Upper lobe of right lung (tissue), 1 donor: ENCODE data around the gene RGPD6. TPM values are rescaled to one million over a fixed set of nuclear protein-coding genes. Genes with fewer than 3 reads are reported as not detected.
"Not testable (repeated sequence)": the region's sequence is repeated elsewhere in the genome, so short reads cannot be mapped to it uniquely, and the experiment has no call there.

ENCODE experiments used
- ATAC-seq: fragments of 200-7000 bp; cut with Tn5 transposase; one replicate; pipeline ENCODE4 v1.9.1; 2020; ENCODE audit warnings: mild to moderate bottlenecking, moderate library complexity
- DNase-seq: peaks from one replicate; pipeline ENCODE4 v3.0.0-alpha.2; 2020
- H3K27ac ChIP-seq: fragments of 200-600 bp; one replicate; pipeline ENCODE4 v1.8.0; 2022
- H3K27me3 ChIP-seq: fragments of 200-600 bp; one replicate; pipeline ENCODE4 v1.8.0; 2022; ENCODE audit warnings: mild to moderate bottlenecking
- H3K36me3 ChIP-seq: fragments of 200-600 bp; one replicate; pipeline ENCODE4 v1.8.0; 2022
- H3K4me1 ChIP-seq: fragments of 200-600 bp; one replicate; pipeline ENCODE4 v1.8.0; 2022
- H3K4me3 ChIP-seq: fragments of 200-600 bp; one replicate; pipeline ENCODE4 v1.8.0; 2022; ENCODE audit warnings: mild to moderate bottlenecking
- H3K9me3 ChIP-seq: fragments of 200-600 bp; one replicate; pipeline ENCODE4 v1.8.0; 2022
- intact Hi-C: fragments of 100-400 bp; cut with DNase I; formaldehyde crosslinking; loops from one replicate; pipeline ENCODE4 v1.11.0; 2022
- long read RNA-seq: library from polyadenylated mRNA; unstranded; transcript quantifications from one replicate; pipeline ENCODE4 v2.0.0, GENCODE V29; 2021
- total RNA-seq: library from RNA; stranded (reverse); fragmentation: NEBNext Ultra II Directional; extraction: Animal tissue kit (Norgen Biotek cat#: 25700); gene quantifications from one replicate; pipeline ENCODE4 v1.2.1, GENCODE V29; 2021
- donor health status: DM: no; HTN: yes; CAD: no; lungs with severe emphysema.

Gene RGPD6
- 15.1 TPM for total RNA-seq
- long read RNA-seq, full-length matches to known transcripts, result 3 of 19 reads
- long read RNA-seq, partial matches to known transcripts, result 10 of 19 reads
- long read RNA-seq, other reads (novel, unspliced or antisense), result 6 of 19 reads

- H3K4me1 ChIP-seq, H3K9me3 ChIP-seq, H3K36me3 ChIP-seq, intact Hi-C loops, H3K27me3 ChIP-seq, DNase-seq, H3K4me3 ChIP-seq, H3K27ac ChIP-seq: not testable (repeated sequence)
- ATAC-seq, result peak; percentile 100
Measured at GRCh38 chr2:110576763-110577416, at the start of gene RGPD6. TSS of gene RGPD6 (minus strand) at chr2:110577222. CDS start at chr2:110577024, 198 bp downstream.

- H3K4me1 ChIP-seq, H3K36me3 ChIP-seq, H3K9me3 ChIP-seq, H3K4me3 ChIP-seq, H3K27ac ChIP-seq, intact Hi-C loops, H3K27me3 ChIP-seq, DNase-seq: not testable (repeated sequence)
- ATAC-seq, result peak; percentile 41
Measured at GRCh38 chr2:110619326-110619939, 42.4 kb upstream of the RGPD6 start.

- not testable (repeated sequence) for ATAC-seq
Measured at GRCh38 chr2:110613927-110614326, 36.9 kb upstream of the RGPD6 start.

GRCh38 chr2:110610613-110611250 is 33.7 kb upstream of the RGPD6 start:
- H3K27ac ChIP-seq, H3K9me3 ChIP-seq, H3K4me1 ChIP-seq, intact Hi-C loops, H3K36me3 ChIP-seq, H3K27me3 ChIP-seq, H3K4me3 ChIP-seq: not testable (repeated sequence)
- ATAC-seq (peak; percentile 76), DNase-seq (peak; percentile 57)

More at GRCh38 chr2:110613927-110614326, 36.9 kb upstream of the RGPD6 start:
- H3K36me3 ChIP-seq, H3K9me3 ChIP-seq, H3K4me1 ChIP-seq, H3K27ac ChIP-seq, intact Hi-C loops, H3K27me3 ChIP-seq, H3K4me3 ChIP-seq, DNase-seq: not testable (repeated sequence)

- H3K4me3 ChIP-seq, H3K9me3 ChIP-seq, H3K4me1 ChIP-seq, H3K27me3 ChIP-seq, DNase-seq, H3K27ac ChIP-seq, intact Hi-C loops, H3K36me3 ChIP-seq: not testable (repeated sequence)
- ATAC-seq, result peak; percentile 56
Measured at GRCh38 chr2:110609843-110610612, 33.0 kb upstream of the RGPD6 start.

- H3K9me3 ChIP-seq, ATAC-seq, H3K27me3 ChIP-seq, H3K27ac ChIP-seq, H3K4me1 ChIP-seq, H3K4me3 ChIP-seq, H3K36me3 ChIP-seq, DNase-seq, intact Hi-C loops: not testable (repeated sequence)
Measured at GRCh38 chr2:110608788-110609502, 31.9 kb upstream of the RGPD6 start.

GRCh38 chr2:110605057-110605456 is 28.0 kb upstream of the RGPD6 start:
- H3K27ac ChIP-seq, H3K36me3 ChIP-seq, H3K9me3 ChIP-seq, H3K4me1 ChIP-seq, H3K4me3 ChIP-seq, H3K27me3 ChIP-seq, DNase-seq, intact Hi-C loops: not testable (repeated sequence)
- ATAC-seq, result peak; percentile 21

GRCh38 chr2:110603917-110604591 is 27.0 kb upstream of the RGPD6 start:
- DNase-seq, intact Hi-C loops, H3K27me3 ChIP-seq, ATAC-seq, H3K4me1 ChIP-seq, H3K36me3 ChIP-seq, H3K27ac ChIP-seq, H3K9me3 ChIP-seq, H3K4me3 ChIP-seq: not testable (repeated sequence)

GRCh38 chr2:110602139-110602538 is 25.1 kb upstream of the RGPD6 start:
- H3K27me3 ChIP-seq, ATAC-seq, intact Hi-C loops, H3K27ac ChIP-seq, H3K9me3 ChIP-seq, H3K4me3 ChIP-seq, DNase-seq, H3K4me1 ChIP-seq, H3K36me3 ChIP-seq: not testable (repeated sequence)

GRCh38 chr2:110591973-110592372 is 15.0 kb upstream of the RGPD6 start:
- intact Hi-C loops, H3K4me3 ChIP-seq, H3K27ac ChIP-seq, H3K27me3 ChIP-seq, ATAC-seq, H3K9me3 ChIP-seq, H3K4me1 ChIP-seq, H3K36me3 ChIP-seq, DNase-seq: not testable (repeated sequence)

GRCh38 chr2:110589677-110590330 is 12.8 kb upstream of the RGPD6 start:
- H3K4me1 ChIP-seq, H3K9me3 ChIP-seq, DNase-seq, H3K4me3 ChIP-seq, ATAC-seq, H3K27ac ChIP-seq, H3K36me3 ChIP-seq, intact Hi-C loops, H3K27me3 ChIP-seq: not testable (repeated sequence)

GRCh38 chr2:110588520-110588919 is 11.5 kb upstream of the RGPD6 start:
- H3K36me3 ChIP-seq, ATAC-seq, H3K27ac ChIP-seq, intact Hi-C loops, H3K27me3 ChIP-seq, H3K9me3 ChIP-seq, H3K4me3 ChIP-seq, H3K4me1 ChIP-seq, DNase-seq: not testable (repeated sequence)
